ENCODE data around the gene DUOXA1.

DNA sequence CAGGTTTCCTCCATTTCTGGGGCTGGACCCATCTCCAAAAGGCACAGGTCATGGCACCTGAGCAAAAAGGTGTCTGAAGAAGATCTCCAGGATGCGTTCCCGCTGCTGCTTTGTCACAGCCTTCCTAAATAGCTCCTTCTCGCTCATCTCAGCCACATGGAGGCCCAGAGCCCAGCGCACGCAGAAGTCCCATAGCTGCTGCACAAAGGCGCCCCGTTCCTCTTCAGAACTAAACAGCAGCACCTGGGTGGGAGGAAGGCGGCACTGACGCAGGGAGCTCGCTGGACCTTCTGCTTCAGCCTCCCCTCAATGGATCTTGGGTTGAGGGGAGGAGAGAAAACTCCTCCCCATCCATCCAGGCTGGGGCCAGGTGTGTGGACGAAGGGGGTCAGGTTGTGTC is 24.1 kb downstream of the DUOXA1 start:
- TF ChIP-seq, protein P1, sequence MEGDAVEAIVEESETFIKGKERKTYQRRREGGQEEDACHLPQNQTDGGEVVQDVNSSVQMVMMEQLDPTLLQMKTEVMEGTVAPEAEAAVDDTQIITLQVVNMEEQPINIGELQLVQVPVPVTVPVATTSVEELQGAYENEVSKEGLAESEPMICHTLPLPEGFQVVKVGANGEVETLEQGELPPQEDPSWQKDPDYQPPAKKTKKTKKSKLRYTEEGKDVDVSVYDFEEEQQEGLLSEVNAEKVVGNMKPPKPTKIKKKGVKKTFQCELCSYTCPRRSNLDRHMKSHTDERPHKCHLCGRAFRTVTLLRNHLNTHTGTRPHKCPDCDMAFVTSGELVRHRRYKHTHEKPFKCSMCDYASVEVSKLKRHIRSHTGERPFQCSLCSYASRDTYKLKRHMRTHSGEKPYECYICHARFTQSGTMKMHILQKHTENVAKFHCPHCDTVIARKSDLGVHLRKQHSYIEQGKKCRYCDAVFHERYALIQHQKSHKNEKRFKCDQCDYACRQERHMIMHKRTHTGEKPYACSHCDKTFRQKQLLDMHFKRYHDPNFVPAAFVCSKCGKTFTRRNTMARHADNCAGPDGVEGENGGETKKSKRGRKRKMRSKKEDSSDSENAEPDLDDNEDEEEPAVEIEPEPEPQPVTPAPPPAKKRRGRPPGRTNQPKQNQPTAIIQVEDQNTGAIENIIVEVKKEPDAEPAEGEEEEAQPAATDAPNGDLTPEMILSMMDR (conservative IDR thresholded peaks at IDR 0.05; ENCODE audit: low read depth, low read length): no peak
- TF ChIP-seq EZH2 (IDR thresholded peaks at IDR 0.05; ENCODE audit: low read length, unreplicated experiment) (no peak), EZH2phosphoT487 (IDR thresholded peaks at IDR 0.05; ENCODE audit: borderline replicate concordance, low read length) (no peak)

All from PC-3 (cell line).